ENCODE measurements around the gene PNMA8C.
"Not testable (repeated sequence)": the region's sequence is repeated elsewhere in the genome, so short reads cannot be mapped to it uniquely, and the experiment has no call there.

PNMA8C gene

GRCh38 chr19:46381346-46381745 lies 47.4 kb downstream of the PNMA8C start:
- TF ChIP-seq CTCF (IDR thresholded peaks at IDR 0.05; ENCODE audit: low read depth, low read length), result no peak
- Histone ChIP-seq H3K27me3 (no peaks in the 10 kb centered on the region), H3K4me1 (no peaks in the 10 kb centered on the region), H3K9me3 (no peaks in the 10 kb centered on the region), H3K4me3 (ENCODE audit: low read depth, low read length) (no peak overlapping the region), H3K36me3 (peaks cover 86% of the 10 kb centered on the region)
- DNase-seq, result no peak

GRCh38 chr19:46380690-46381089 lies 48.0 kb downstream of the PNMA8C start:
- Histone ChIP-seq H3K27me3 (no peaks in the 10 kb centered on the region), H3K4me1 (no peaks in the 10 kb centered on the region), H3K9me3 (no peaks in the 10 kb centered on the region), H3K4me3 (ENCODE audit: low read depth, low read length) (no peak overlapping the region), H3K36me3 (peaks cover 92% of the 10 kb centered on the region)
- TF ChIP-seq CTCF (IDR thresholded peaks at IDR 0.05; ENCODE audit: low read depth, low read length), result no peak
- DNase-seq, result no peak

- no peaks in the 10 kb centered on the region for H3K27me3 ChIP-seq
- TF ChIP-seq CTCF (IDR thresholded peaks at IDR 0.05; ENCODE audit: low read depth, low read length), result no peak
- no peaks in the 10 kb centered on the region for H3K4me1 ChIP-seq
- DNase-seq, result no peak
- H3K36me3 ChIP-seq, result peaks cover 85% of the 10 kb centered on the region
- no peak overlapping the region for H3K4me3 ChIP-seq (ENCODE audit: low read depth, low read length)
- no peaks in the 10 kb centered on the region for H3K9me3 ChIP-seq
Observed at GRCh38 chr19:46378268-46378667, 50.5 kb downstream of the PNMA8C start.

- DNase-seq, result no peak
- no peak for TF ChIP-seq CTCF (IDR thresholded peaks at IDR 0.05; ENCODE audit: low read depth, low read length)
- Histone ChIP-seq H3K9me3 (no peaks in the 10 kb centered on the region), H3K36me3 (peaks cover 75% of the 10 kb centered on the region), H3K4me1 (no peaks in the 10 kb centered on the region), H3K4me3 (ENCODE audit: low read depth, low read length) (no peak overlapping the region), H3K27me3 (no peaks in the 10 kb centered on the region)
Observed at GRCh38 chr19:46376241-46377153, 52.2 kb downstream of the PNMA8C start.

- peaks cover 65% of the 10 kb centered on the region for H3K36me3 ChIP-seq
- not testable (repeated sequence) for H3K9me3 ChIP-seq; DNase-seq; H3K27me3 ChIP-seq; H3K4me1 ChIP-seq; H3K4me3 ChIP-seq (ENCODE audit: low read depth, low read length)
Observed at GRCh38 chr19:46375476-46376067, 53.2 kb downstream of the PNMA8C start.

Measured in BE2C (cell line).